ENCODE results near the gene CCR8.

CCR8 gene

GRCh38 chr3:39329493-39329892 lies at the start of gene CCR8:
Gene CCR8 (plus strand): TSS chr3:39329709. CDS start chr3:39332332, 2,623 bp downstream.
- no peak for DNase-seq

GRCh38 chr3:39279745-39280517 lies 49.6 kb upstream of the CCR8 start, which contains the start of gene CX3CR1:
Gene CX3CR1 (minus strand): TSS chr3:39280036. CDS start chr3:39266509, 13,527 bp downstream.
- peak; percentile 18 for DNase-seq

GRCh38 chr3:39280571-39280970 lies 48.9 kb upstream of the CCR8 start:
- no peak for DNase-seq

GRCh38 chr3:39281533-39281932 lies 48.0 kb upstream of the CCR8 start:
- DNase-seq = no peak

GRCh38 chr3:39282057-39282456 lies 47.5 kb upstream of the CCR8 start:
- DNase-seq = no peak

- DNase-seq = no peak
Observed at GRCh38 chr3:39284457-39284881, 45.0 kb upstream of the CCR8 start.

GRCh38 chr3:39285332-39285731 lies 44.2 kb upstream of the CCR8 start:
- DNase-seq = no peak

GRCh38 chr3:39286771-39287170 lies 42.7 kb upstream of the CCR8 start:
- no peak for DNase-seq

- no peak for DNase-seq
Observed at GRCh38 chr3:39287216-39288164, 42.0 kb upstream of the CCR8 start.

- peak; percentile 88 for DNase-seq
Observed at GRCh38 chr3:39288300-39288808, 41.2 kb upstream of the CCR8 start.

GRCh38 chr3:39289107-39289506 lies 40.4 kb upstream of the CCR8 start:
- no peak for DNase-seq

GRCh38 chr3:39290255-39290654 lies 39.3 kb upstream of the CCR8 start:
- DNase-seq = no peak

GRCh38 chr3:39291903-39292329 lies 37.6 kb upstream of the CCR8 start:
- DNase-seq = peak; percentile 74

GRCh38 chr3:39292961-39293360 lies 36.5 kb upstream of the CCR8 start:
- no peak for DNase-seq

GRCh38 chr3:39294446-39295183 lies 34.9 kb upstream of the CCR8 start:
- DNase-seq = no peak

- no peak for DNase-seq
Observed at GRCh38 chr3:39295184-39295775, 34.2 kb upstream of the CCR8 start.

- no peak for DNase-seq
Observed at GRCh38 chr3:39296197-39297077, 33.1 kb upstream of the CCR8 start.

- no peak for DNase-seq
Observed at GRCh38 chr3:39299279-39299678, 30.2 kb upstream of the CCR8 start.

GRCh38 chr3:39302178-39302577 lies 27.3 kb upstream of the CCR8 start:
- DNase-seq = no peak

GRCh38 chr3:39313289-39313688 lies 16.2 kb upstream of the CCR8 start:
- DNase-seq = no peak

GRCh38 chr3:39315420-39315819 lies 14.1 kb upstream of the CCR8 start:
- DNase-seq = no peak
